Esophagus squamous epithelium (tissue), 5 donors: ENCODE data around the gene PRCC. TPM values are rescaled to one million over a fixed set of nuclear protein-coding genes. Genes with fewer than 3 reads are reported as not detected.

Experiments
- DNase-seq: peaks from one replicate; lab custom pipeline; 2025; lab: John Stamatoyannopoulos, UW
- H3K27ac ChIP-seq, 4 donors: fragments of 200-600 bp; sonication (generic); one replicate each; pipeline ENCODE4 v1.5.1; 2016 to 2019; ENCODE audit warnings: mild to moderate bottlenecking in 1 of 4
- H3K27me3 ChIP-seq, 4 donors: fragments of 200-600 bp; sonication (generic); 1 replicate in 3 of 4; 2 replicates in 1 of 4; pipeline versions ENCODE4 v1.5.1 to v1.6.0; 2017 to 2021; ENCODE audit warnings: antibody characterized with exemption in 1 of 4
- H3K36me3 ChIP-seq, 3 donors: fragments of 200-600 bp; sonication (generic); one replicate each; pipeline ENCODE4 v1.5.1; 2016 to 2019
- H3K4me1 ChIP-seq, 3 donors: fragments of 200-600 bp; sonication (generic); one replicate each; pipeline ENCODE4 v1.5.1; 2017 to 2019
- H3K4me3 ChIP-seq, 4 donors: fragments of 200-600 bp; sonication (generic); 1 replicate in 3 of 4; 2 replicates in 1 of 4; pipeline ENCODE4 v1.5.1; 2016 to 2019; ENCODE audit warnings: mild to moderate bottlenecking in 2 of 4, moderate library complexity in 1 of 4
- H3K9me3 ChIP-seq, 3 donors: fragments of 200-600 bp; sonication (generic); one replicate each; pipeline ENCODE4 v1.5.1; 2016 to 2019
- CTCF ChIP-seq, 6 experiments: fragments of 450-650 bp in 4 of 6; fragments of 200-600 bp in 2 of 6; sonication (generic) in 2 of 6; IDR thresholded peaks; one replicate each; pipeline ENCODE4 v1.5.1; 2016 to 2019; ENCODE audit warnings: antibody characterized with exemption in 6 of 6, mild to moderate bottlenecking in 4 of 6, moderate library complexity in 4 of 6
- POLR2A ChIP-seq, 4 donors: fragments of 450-650 bp; IDR thresholded peaks; one replicate each; pipeline ENCODE4 v1.6.1; 2017; ENCODE audit warnings: antibody characterized with exemption in 4 of 4, mild to moderate bottlenecking in 4 of 4, moderate library complexity in 3 of 4
- WGBS, 2 donors: methylation state at CpG; one replicate each; pipeline ENCODE4 v1.1.5; 2018; 5-methylcytosine and 5-hydroxymethylcytosine counted together
- intact Hi-C: fragments of 100-400 bp; cut with DNase I; formaldehyde crosslinking; loops from one replicate; pipeline ENCODE4 v1.15.0; 2022
- total RNA-seq, 4 donors: library from RNA; depleted of rRNA; stranded (reverse); fragments of >200 nt; gene quantifications; one replicate each; pipeline ENCODE4 v1.1.0, GENCODE V29; 2016
- donor health status: DM: yes; HTN: yes; CAD: no.

PRCC gene
- total RNA-seq, 4 donors from 2014 or later = 35.6 to 42.6 (median 38.3) TPM

DNA sequence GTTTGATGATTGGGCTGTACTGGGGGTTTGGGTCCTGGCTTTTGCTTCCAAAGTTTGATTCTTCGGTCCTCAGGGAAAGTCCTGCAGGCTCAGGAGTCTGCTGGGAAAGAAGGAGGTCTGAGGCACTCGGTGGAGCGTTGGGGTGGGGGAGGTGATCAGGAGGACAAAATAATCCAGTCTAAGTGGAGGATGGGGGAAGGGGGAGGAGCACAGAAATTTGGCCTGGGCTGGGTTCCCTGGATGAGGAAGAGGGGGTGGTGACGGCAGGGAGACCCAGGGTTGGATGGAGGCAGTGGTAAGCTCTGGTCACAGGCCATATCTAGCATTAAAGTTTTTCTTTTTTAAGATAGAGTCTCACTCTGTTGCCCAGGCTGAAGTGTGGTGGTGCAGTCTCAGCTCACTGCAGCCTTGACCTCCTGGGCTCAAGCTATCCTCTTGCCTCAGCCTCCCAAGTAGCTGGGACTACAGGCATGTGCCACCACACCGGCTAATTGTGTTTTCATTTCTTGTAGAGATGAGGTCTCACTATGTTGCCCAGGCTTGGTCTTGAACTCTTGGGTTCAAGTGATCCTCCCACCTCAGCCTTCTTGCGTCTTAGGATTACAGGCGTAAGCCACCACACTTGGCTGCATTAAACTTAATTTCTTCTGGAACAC, 42.5 kb downstream of the PRCC start:
- no peak for DNase-seq
- Histone ChIP-seq H3K4me3 (no peak overlapping the region), H3K27ac (no peak overlapping the region), H3K27me3 (peaks cover 0 to 13% (median 0%) of the 10 kb centered on the region in 4 donors), H3K9me3 (no peaks in the 10 kb centered on the region), H3K4me1 (peaks cover 20 to 49% (median 38%) of the 10 kb centered on the region in 3 donors), H3K36me3 (no peaks in the 10 kb centered on the region)
- WGBS, 2 donors = 94 to 95% methylated on average over 7 of the region's 7 CpGs
- TF ChIP-seq CTCF (IDR thresholded peaks at IDR 0.05) = no peak
- no peak for TF ChIP-seq POLR2A (IDR thresholded peaks at IDR 0.05)
- intact Hi-C loops = no loop called here

GRCh38 chr1:156811168-156811567, 43.8 kb downstream of the PRCC start:
- Histone ChIP-seq H3K4me1 (peaks cover 12 to 49% (median 28%) of the 10 kb centered on the region in 3 donors), H3K36me3 (no peaks in the 10 kb centered on the region), H3K27ac (no peak overlapping the region), H3K9me3 (no peaks in the 10 kb centered on the region), H3K4me3 (no peak overlapping the region), H3K27me3 (peaks cover 0 to 13% (median 0%) of the 10 kb centered on the region in 4 donors)
- TF ChIP-seq POLR2A (IDR thresholded peaks at IDR 0.05) = no peak
- TF ChIP-seq CTCF (IDR thresholded peaks at IDR 0.05) = no peak
- WGBS, 2 donors = 68 to 72% methylated on average over 4 of the region's 4 CpGs
- intact Hi-C loops = no loop called here
- no peak for DNase-seq

DNA sequence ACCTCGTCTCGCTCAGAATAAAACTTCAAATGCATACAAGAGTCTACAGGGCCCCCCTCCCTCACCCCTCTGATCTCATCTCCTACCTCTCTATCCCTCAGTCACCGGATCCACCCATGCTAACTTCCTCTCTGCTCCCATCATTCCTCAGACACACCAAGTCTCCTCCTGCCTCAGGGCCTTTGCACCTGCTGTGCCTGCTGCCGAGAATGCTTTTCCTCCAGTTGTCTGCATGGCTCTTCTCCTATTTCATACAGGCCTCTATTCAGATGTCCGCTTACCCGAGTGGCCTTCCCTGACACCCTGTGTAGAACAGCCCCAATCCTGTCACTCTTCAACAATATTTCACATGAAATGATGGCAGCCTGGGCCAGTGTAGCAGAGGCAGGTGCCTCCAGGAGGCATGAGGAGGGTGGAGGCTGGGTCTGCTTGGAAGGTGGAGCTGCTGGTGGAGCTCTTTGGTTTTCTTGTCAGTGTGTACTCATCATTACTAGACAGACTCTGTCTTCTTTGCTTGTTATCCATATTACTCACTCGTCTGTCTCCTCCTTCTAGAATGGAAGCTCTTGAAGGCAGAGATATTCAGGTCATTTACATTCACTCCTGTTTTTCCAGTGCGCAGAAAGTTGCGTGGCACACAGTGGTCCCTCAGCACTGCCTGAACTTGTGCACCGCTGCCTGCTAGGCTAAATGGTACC, 45.1 kb downstream of the PRCC start:
- no peak for TF ChIP-seq CTCF (IDR thresholded peaks at IDR 0.05)
- TF ChIP-seq POLR2A (IDR thresholded peaks at IDR 0.05) = no peak
- Histone ChIP-seq H3K27ac (no peak overlapping the region), H3K36me3 (no peaks in the 10 kb centered on the region), H3K4me3 (no peak overlapping the region), H3K27me3 (peaks cover 0 to 13% (median 0%) of the 10 kb centered on the region in 4 donors), H3K9me3 (no peaks in the 10 kb centered on the region), H3K4me1 (peaks cover 12 to 47% (median 21%) of the 10 kb centered on the region in 3 donors)
- DNase-seq = no peak
- WGBS, 2 donors = 89 to 95% methylated on average over 10 of the region's 10 CpGs
- intact Hi-C loops = no loop called here

DNA sequence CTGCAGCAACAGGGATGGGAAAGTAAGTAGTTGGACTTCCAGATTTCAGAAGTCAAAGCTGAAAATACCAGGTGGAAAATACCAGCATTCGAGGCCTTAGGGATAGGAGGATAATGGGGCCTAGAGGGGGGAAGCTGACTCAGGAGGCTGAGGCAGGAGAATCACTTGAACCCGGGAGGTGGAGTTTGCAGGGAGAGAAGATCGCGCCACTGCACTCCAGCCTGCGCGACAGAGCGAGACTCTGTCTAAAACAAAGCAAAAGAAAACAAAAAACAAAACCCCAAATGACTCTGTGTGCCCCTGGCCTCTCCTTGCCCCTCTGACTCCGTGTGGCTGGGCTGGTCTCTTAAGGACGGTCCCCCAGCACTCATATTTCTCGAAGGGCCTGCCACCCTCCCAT, 46.0 kb downstream of the PRCC start:
- peaks cover 0 to 13% (median 0%) of the 10 kb centered on the region in 4 donors for H3K27me3 ChIP-seq
- H3K36me3 ChIP-seq = no peaks in the 10 kb centered on the region
- H3K4me3 ChIP-seq = peak overlapping the region; percentile 36 to 66 (median 51)
- no peaks in the 10 kb centered on the region for H3K9me3 ChIP-seq
- 46 to 53% methylated on average over 9 to 10 of the region's 10 CpGs for WGBS, 2 donors
- TF ChIP-seq POLR2A (IDR thresholded peaks at IDR 0.05) = no peak
- no peak for TF ChIP-seq CTCF (IDR thresholded peaks at IDR 0.05)
- peaks cover 12 to 45% (median 21%) of the 10 kb centered on the region in 3 donors for H3K4me1 ChIP-seq
- H3K27ac ChIP-seq = peak overlapping the region in 2 of 4 donors; percentile 47 to 81
- DNase-seq = no peak
- intact Hi-C loops = no loop called here
